CD4-positive, alpha-beta T cell (primary cell): Measurements from ENCODE around the gene PARVB. TPM values are rescaled to one million over a fixed set of nuclear protein-coding genes. Genes with fewer than 3 reads are reported as not detected.

ENCODE experiments used
- ATAC-seq: fragments of 200-7000 bp; cut with Tn5 transposase; one replicate; pipeline ENCODE4 v1.10.0; 2022; ENCODE audit warnings: mild to moderate bottlenecking; ENCODE audit not compliant: poor library complexity
- CTCF ChIA-PET: fragments of 350-600 bp; sonication (Branson Sonifier 250); formaldehyde crosslinking; loops from one replicate; lab custom pipeline; 2021; ENCODE audit warnings: antibody characterized with exemption, inconsistent platforms; lab: Charles Lee
- POLR2A ChIA-PET: fragments of 350-600 bp; sonication (Branson Sonifier 250); formaldehyde crosslinking; loops from one replicate; lab custom pipeline; 2021; ENCODE audit warnings: antibody characterized with exemption, inconsistent platforms; lab: Charles Lee
- DNase-seq, 14 experiments: peaks; one replicate each; pipeline ENCODE4 v3.0.0-alpha.2; 2013 to 2020; ENCODE audit warnings: mixed read lengths in 2 of 14
- H3K27ac ChIP-seq, 2 donors: one replicate each; pipeline versions ENCODE4 v1.5.1 to v1.7.0; 2013; ENCODE audit warnings: low read length in 2 of 2, low read depth in 1 of 2, mild to moderate bottlenecking in 1 of 2
- H3K27me3 ChIP-seq, 2 experiments: 1 replicate in 1 of 2; 2 replicates in 1 of 2; pipeline versions ENCODE4 v1.6.1 to v1.7.0; 2013; ENCODE audit warnings: low read length in 2 of 2, control low read depth in 1 of 2, mild to moderate bottlenecking in 1 of 2, moderate library complexity in 1 of 2; ENCODE audit not compliant: insufficient read depth in 2 of 2, control insufficient read depth in 1 of 2
- H3K36me3 ChIP-seq: one replicate; pipeline ENCODE4 v1.6.1; 2013; ENCODE audit warnings: low read length, control low read depth; ENCODE audit not compliant: insufficient read depth
- H3K4me1 ChIP-seq: one replicate; pipeline ENCODE4 v1.6.1; 2013; ENCODE audit warnings: low read length, control low read depth; ENCODE audit not compliant: insufficient read depth
- H3K4me3 ChIP-seq: one replicate; pipeline ENCODE4 v1.5.1; 2013; ENCODE audit warnings: mild to moderate bottlenecking, low read length, moderate library complexity
- H3K9me3 ChIP-seq, 2 experiments: 1 replicate in 1 of 2; 2 replicates in 1 of 2; pipeline versions ENCODE4 v1.6.1 to v1.7.0; 2013; ENCODE audit warnings: low read length in 2 of 2, mild to moderate bottlenecking in 2 of 2, control low read depth in 1 of 2, moderate library complexity in 1 of 2; ENCODE audit not compliant: control insufficient read depth in 1 of 2, insufficient read depth in 1 of 2
- H3K27ac Mint-ChIP-seq: one replicate; pipeline ENCODE4 v1.8.0; 2020; ENCODE audit warnings: mixed read lengths
- H3K27me3 Mint-ChIP-seq: one replicate; pipeline ENCODE4 v1.8.0; 2021; ENCODE audit warnings: mixed read lengths
- H3K36me3 Mint-ChIP-seq: one replicate; pipeline ENCODE4 v1.8.0; 2021; ENCODE audit warnings: low read depth, mixed read lengths
- H3K4me1 Mint-ChIP-seq: one replicate; pipeline ENCODE4 v1.8.0; 2021; ENCODE audit warnings: low read depth, mixed read lengths
- H3K4me3 Mint-ChIP-seq: one replicate; pipeline ENCODE4 v1.8.0; 2020; ENCODE audit warnings: mild to moderate bottlenecking, mixed read lengths
- H3K9me3 Mint-ChIP-seq: one replicate; pipeline ENCODE4 v1.8.0; 2020; ENCODE audit warnings: mixed read lengths
- CTCF ChIP-seq: fragments of 200-600 bp; IDR thresholded peaks from one replicate; pipeline ENCODE4 v1.8.0; 2022; ENCODE audit warnings: antibody characterized with exemption, mild to moderate bottlenecking
- intact Hi-C, 2 experiments: fragments of 100-400 bp; cut with DNase I in 1 of 2; cut with micrococcal nuclease in 1 of 2; formaldehyde crosslinking; loops; one replicate each; pipeline versions ENCODE4 v1.15.1 to v1.9.0; 2023 to 2025; cut with DNase I, micrococcal nuclease
- total RNA-seq, 174 experiments: library from RNA in 2 of 174; stranded (reverse) in 2 of 174; gene quantifications; one replicate each; pipeline ENCODE4 v1.2.3 and lab custom pipeline; 2021 to 2026

The PARVB gene
- total RNA-seq, 2 experiments from 2014 or later = 6.2 to 6.4 TPM

DNA sequence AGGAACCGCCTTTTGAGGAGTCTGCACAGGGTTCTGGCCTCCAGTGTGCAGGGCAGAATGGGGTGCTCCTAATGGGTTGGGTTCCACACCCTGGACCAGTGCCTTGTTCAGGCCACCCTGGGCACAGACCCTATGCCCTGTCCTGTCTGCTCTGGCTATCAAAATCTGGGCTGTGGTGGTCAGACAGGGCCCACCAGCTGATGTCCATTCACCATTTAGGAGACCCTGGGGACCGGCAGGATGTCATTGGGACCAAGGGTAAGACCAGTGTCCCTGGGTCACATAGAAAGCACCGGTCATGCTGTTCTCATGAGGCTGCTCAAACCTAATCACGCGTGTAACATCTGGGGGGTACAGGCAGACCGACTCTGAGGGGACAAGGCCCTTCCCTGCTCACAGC is 194.0 kb downstream of the PARVB start:
- Mint-ChIP-seq H3K27me3 (no peaks in the 10 kb centered on the region), H3K9me3 (no peaks in the 10 kb centered on the region), H3K4me1 (no peaks in the 10 kb centered on the region), H3K36me3 (no peaks in the 10 kb centered on the region), H3K27ac (no peak overlapping the region), H3K4me3 (no peak overlapping the region)
- no peak for DNase-seq
- H3K27ac ChIP-seq = no peak overlapping the region
- no peak for ATAC-seq
- no peak for TF ChIP-seq CTCF
- intact Hi-C loops = loop anchor here in 1 of 2 experiments (5.0 kb wide), 1 partner anchor 96 kb away; no protein-coding TSS in a partner anchor
- no peaks in the 10 kb centered on the region for H3K27me3 ChIP-seq
- H3K4me1 ChIP-seq = no peaks in the 10 kb centered on the region
- no peaks in the 10 kb centered on the region for H3K36me3 ChIP-seq
- no peak overlapping the region for H3K4me3 ChIP-seq
- POLR2A ChIA-PET = no interaction called here
- CTCF ChIA-PET = no interaction called here
- H3K9me3 ChIP-seq = peaks cover 0 to 25% of the 10 kb centered on the region in 2 experiments

GRCh38 chr22:44219101-44219870 is 195.2 kb downstream of the PARVB start:
- Mint-ChIP-seq H3K36me3 (no peaks in the 10 kb centered on the region), H3K4me1 (no peaks in the 10 kb centered on the region), H3K27ac (no peak overlapping the region), H3K9me3 (no peaks in the 10 kb centered on the region), H3K27me3 (no peaks in the 10 kb centered on the region), H3K4me3 (no peak overlapping the region)
- intact Hi-C loops = loop anchor here in 1 of 2 experiments (5.0 kb wide), 1 partner anchor 97 kb away; no protein-coding TSS in a partner anchor
- no peak overlapping the region for H3K27ac ChIP-seq
- ChIA-PET POLR2A (no interaction called here), CTCF (no interaction called here)
- peaks cover 0 to 22% of the 10 kb centered on the region in 2 experiments for H3K9me3 ChIP-seq
- H3K4me1 ChIP-seq = no peaks in the 10 kb centered on the region
- TF ChIP-seq CTCF = no peak
- no peak overlapping the region for H3K4me3 ChIP-seq
- ATAC-seq = no peak
- H3K36me3 ChIP-seq = no peaks in the 10 kb centered on the region
- no peak for DNase-seq
- no peaks in the 10 kb centered on the region for H3K27me3 ChIP-seq

- CTCF ChIA-PET = interaction anchor here (0.8 kb wide), 1 partner anchor 9 kb away, joined by 3 read pairs; no protein-coding TSS in a partner anchor
- DNase-seq (no peak), ATAC-seq (no peak)
- Mint-ChIP-seq H3K4me1 (no peaks in the 10 kb centered on the region), H3K9me3 (no peaks in the 10 kb centered on the region), H3K27ac (no peak overlapping the region), H3K4me3 (no peak overlapping the region), H3K27me3 (peaks cover 10% of the 10 kb centered on the region), H3K36me3 (no peaks in the 10 kb centered on the region)
- no peaks in the 10 kb centered on the region for H3K4me1 ChIP-seq
- H3K27ac ChIP-seq = no peak overlapping the region
- TF ChIP-seq CTCF = no peak
- no peak overlapping the region for H3K4me3 ChIP-seq
- POLR2A ChIA-PET = no interaction called here
- no peaks in the 10 kb centered on the region for H3K27me3 ChIP-seq
- peaks cover 0 to 11% of the 10 kb centered on the region in 2 experiments for H3K9me3 ChIP-seq
- intact Hi-C loops = no loop called here
- H3K36me3 ChIP-seq = no peaks in the 10 kb centered on the region
Measured at GRCh38 chr22:44220727-44221680, 196.9 kb downstream of the PARVB start.
